ENCODE results near the gene SAMD11. TPM values are rescaled to one million over a fixed set of nuclear protein-coding genes. Genes with fewer than 3 reads are reported as not detected.

The SAMD11 gene
- polyA plus RNA-seq, 1 of the 3 experiments (the other 2 are of a cell fraction): 2.1 TPM

DNA sequence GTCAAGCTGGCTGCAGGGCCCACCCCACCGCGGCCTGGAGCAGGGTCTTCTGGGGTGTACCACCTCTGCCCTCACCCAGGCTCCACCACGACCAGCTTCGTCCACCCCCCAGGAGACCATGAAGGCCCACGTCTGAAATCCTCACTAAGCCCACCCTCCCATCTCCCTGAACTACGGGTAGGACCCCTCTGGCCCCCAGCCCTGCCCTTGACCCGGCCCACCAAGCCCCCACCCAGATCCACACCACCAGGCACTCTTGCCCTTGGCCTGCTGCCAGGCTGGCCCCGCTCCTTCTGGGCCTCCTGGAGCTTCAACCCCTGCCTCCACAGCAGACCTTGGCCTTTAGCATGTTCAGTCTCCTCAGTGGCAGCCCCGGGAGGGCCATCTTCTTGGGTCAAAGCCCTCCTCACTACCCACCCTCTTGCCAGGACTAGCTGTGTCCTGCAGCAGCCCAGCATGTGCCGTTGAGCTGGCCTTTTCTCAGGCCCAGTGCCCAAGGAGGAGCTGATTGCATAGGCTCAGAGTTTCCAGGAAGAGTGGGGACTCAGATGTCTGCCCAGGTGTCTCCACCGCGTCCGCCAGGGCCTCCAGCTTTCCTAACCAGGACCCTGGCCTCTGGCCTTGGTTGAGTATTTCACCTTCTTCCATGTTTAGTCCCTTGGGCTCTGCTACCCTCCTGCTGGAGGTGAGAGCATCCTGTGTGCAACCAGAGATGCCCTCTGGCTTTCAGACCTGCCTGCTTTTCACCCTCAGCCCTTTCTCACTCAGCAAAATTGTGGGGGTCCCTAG lies 17.7 kb upstream of the SAMD11 start:
- H3K27me3 ChIP-seq (ENCODE audit: insufficient read depth): no peaks in the 10 kb centered on the region
- H3K9ac ChIP-seq: no peak overlapping the region
- no peak overlapping the region for H3K27ac ChIP-seq (ENCODE audit: low read depth in 2 of 2, low read length in 1 of 2)
- CTCF ChIA-PET: interaction anchor here (0.9 to 4.7 kb wide), 17 partner anchors 13 to 96 kb away, joined by 3 to 125 read pairs (median 9); partner anchors contain the start of genes PERM1 and SAMD11
- no peaks in the 10 kb centered on the region for H3K36me3 ChIP-seq (replicated peaks in 1 of 2; ENCODE audit: control insufficient read depth in 1 of 2, insufficient read depth in 2 of 2, low read length in 1 of 2)
- no peaks in the 10 kb centered on the region for H3K9me2 ChIP-seq
- no peaks in the 10 kb centered on the region for H3K79me2 ChIP-seq (ENCODE audit: insufficient read depth)
- WGBS (ENCODE audit: low lambda C conversion rate): 91% methylated on average over 7 of the region's 13 CpGs
- TF ChIP-seq CHD2 (IDR thresholded peaks at IDR 0.05; ENCODE audit: low read length, partially characterized antibody) (no peak), FOSL2 (IDR thresholded peaks at IDR 0.05; ENCODE audit: borderline replicate concordance, low read depth) (no peak), SMC3 (IDR thresholded peaks at IDR 0.05; ENCODE audit: low read depth, low read length) (no peak), NRF1 (IDR thresholded peaks at IDR 0.05; ENCODE audit: low read depth, low read length) (no peak), ELF1 (IDR thresholded peaks at IDR 0.05) (no peak), EZH2phosphoT487 (IDR thresholded peaks at IDR 0.05; ENCODE audit: borderline replicate concordance, low read depth) (no peak), MXI1 (IDR thresholded peaks at IDR 0.05; ENCODE audit: low read depth, low read length) (no peak), SIN3A (IDR thresholded peaks at IDR 0.05; ENCODE audit: borderline replicate concordance, low read depth, low read length) (no peak), REST (IDR thresholded peaks at IDR 0.05; ENCODE audit: low read depth, low read length) (no peak)
- TF ChIP-seq, protein P1, sequence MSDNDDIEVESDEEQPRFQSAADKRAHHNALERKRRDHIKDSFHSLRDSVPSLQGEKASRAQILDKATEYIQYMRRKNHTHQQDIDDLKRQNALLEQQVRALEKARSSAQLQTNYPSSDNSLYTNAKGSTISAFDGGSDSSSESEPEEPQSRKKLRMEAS (IDR thresholded peaks at IDR 0.05; ENCODE audit: low read depth): no peak
- TF ChIP-seq, protein P2, sequence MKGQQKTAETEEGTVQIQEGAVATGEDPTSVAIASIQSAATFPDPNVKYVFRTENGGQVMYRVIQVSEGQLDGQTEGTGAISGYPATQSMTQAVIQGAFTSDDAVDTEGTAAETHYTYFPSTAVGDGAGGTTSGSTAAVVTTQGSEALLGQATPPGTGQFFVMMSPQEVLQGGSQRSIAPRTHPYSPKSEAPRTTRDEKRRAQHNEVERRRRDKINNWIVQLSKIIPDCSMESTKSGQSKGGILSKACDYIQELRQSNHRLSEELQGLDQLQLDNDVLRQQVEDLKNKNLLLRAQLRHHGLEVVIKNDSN (IDR thresholded peaks at IDR 0.05; ENCODE audit: borderline replicate concordance, low read depth): no peak
- TF ChIP-seq, protein P3, sequence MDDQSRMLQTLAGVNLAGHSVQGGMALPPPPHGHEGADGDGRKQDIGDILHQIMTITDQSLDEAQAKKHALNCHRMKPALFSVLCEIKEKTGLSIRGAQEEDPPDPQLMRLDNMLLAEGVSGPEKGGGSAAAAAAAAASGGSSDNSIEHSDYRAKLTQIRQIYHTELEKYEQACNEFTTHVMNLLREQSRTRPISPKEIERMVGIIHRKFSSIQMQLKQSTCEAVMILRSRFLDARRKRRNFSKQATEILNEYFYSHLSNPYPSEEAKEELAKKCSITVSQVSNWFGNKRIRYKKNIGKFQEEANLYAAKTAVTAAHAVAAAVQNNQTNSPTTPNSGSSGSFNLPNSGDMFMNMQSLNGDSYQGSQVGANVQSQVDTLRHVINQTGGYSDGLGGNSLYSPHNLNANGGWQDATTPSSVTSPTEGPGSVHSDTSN (IDR thresholded peaks at IDR 0.05): no peak
- POLR2A ChIA-PET: interaction anchor here (1.1 to 2.4 kb wide), 8 partner anchors 11 to 70 kb away, joined by 3 to 13 read pairs (median 6); partner anchors contain the start of gene SAMD11
- H3F3A ChIP-seq (replicated peaks; ENCODE audit: insufficient read depth): no peaks in the 10 kb centered on the region
- H2AFZ ChIP-seq (ENCODE audit: low read depth): no peak overlapping the region
- no peaks in the 10 kb centered on the region for H4K20me1 ChIP-seq (ENCODE audit: insufficient read depth)
- H3K4me1 ChIP-seq (ENCODE audit: control insufficient read depth in 1 of 2, insufficient read depth in 2 of 2, low read depth in 1 of 2, low read length in 1 of 2): peaks cover 0 to 21% of the 10 kb centered on the region in 2 experiments; a peak in 2 of 4 replicates
- no peak overlapping the region for H3K4me2 ChIP-seq
- DNase-seq: peak; percentile 48
- no peaks in the 10 kb centered on the region for H3K9me3 ChIP-seq
- H3K4me3 ChIP-seq (ENCODE audit: low read depth in 2 of 2, low read length in 1 of 2): no peak overlapping the region
